COLO668 (cell line): Measurements from ENCODE around the gene MYH10.

Source experiments
- DNase-seq: peaks from one replicate; lab custom pipeline; 2025; ENCODE audit not compliant: unreplicated experiment; lab: John Stamatoyannopoulos, UW

The MYH10 gene

DNA sequence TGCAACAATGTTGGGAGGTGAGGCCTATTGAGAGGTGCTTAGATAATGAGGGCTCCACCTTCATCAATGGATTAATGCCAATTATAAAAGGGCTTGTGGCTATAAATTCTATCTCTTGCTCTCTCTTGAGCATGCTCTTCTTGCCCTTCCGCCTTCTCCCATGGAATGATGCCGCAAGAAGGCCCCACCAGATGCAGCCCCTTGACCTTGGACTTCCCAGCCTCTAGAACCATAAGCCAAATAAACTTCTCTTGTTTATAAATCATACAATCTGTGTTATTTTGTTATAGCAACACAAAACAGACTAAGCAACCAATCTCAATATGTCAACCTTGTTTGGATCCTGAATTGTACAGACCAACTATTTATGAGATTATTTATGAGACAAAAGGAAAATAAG lies 20.0 kb downstream of the MYH10 start:
- no peak for DNase-seq

GRCh38 chr17:8609910-8610309 lies 20.6 kb downstream of the MYH10 start:
- DNase-seq = no peak

- no peak for DNase-seq
Measured at GRCh38 chr17:8608001-8608400, 22.5 kb downstream of the MYH10 start.

DNA sequence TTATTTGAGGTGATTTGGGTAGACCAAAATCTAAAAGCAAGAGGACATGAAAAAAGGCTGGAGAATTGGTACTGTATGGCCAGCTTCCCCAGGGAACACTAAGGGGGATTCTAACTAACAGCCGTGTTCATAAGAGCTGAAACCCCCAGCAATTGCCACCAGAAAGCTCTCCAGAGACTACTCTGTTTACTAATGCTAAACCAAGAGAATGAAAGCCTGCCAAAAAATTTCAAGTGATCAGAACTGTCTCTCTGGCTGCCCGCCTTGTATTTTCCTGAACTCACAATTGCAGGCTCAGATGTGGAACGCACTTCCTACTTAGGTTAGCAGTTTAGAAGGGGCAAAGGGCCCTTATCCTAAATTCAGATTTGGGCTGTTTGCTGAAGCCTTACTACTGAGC lies 24.1 kb downstream of the MYH10 start:
- DNase-seq = no peak

GRCh38 chr17:8602679-8603078 lies 27.8 kb downstream of the MYH10 start:
- DNase-seq = no peak

- DNase-seq = no peak
Measured at GRCh38 chr17:8599351-8600011, 31.0 kb downstream of the MYH10 start.

GRCh38 chr17:8598913-8599312 lies 31.6 kb downstream of the MYH10 start:
- DNase-seq = no peak

- DNase-seq = no peak
Measured at GRCh38 chr17:8593830-8594229, 36.7 kb downstream of the MYH10 start.

- no peak for DNase-seq
Measured at GRCh38 chr17:8593276-8593675, 37.2 kb downstream of the MYH10 start.

- DNase-seq = no peak
Measured at GRCh38 chr17:8588877-8589554, 41.5 kb downstream of the MYH10 start.

GRCh38 chr17:8586766-8587165 lies 43.8 kb downstream of the MYH10 start:
- no peak for DNase-seq

DNA sequence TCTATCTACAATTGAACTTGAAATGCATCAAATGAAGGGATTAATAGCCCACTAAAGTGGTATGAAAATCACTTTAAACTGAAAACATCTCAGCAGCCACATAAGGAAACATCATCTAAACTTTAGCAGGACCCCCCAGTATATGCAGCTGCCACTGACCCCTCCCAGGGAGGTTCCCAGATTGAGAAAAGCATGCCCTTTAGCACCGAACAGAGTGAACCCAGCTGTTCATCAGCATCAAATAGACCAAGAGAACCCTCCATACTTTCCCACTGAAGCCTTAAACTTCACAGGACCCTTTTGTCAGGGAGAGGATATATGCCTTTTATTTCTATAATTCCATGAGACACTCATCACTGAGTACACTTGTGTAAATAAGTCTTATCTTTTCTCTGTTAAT lies 44.6 kb downstream of the MYH10 start:
- DNase-seq = no peak

- DNase-seq = no peak
Measured at GRCh38 chr17:8583954-8584353, 46.6 kb downstream of the MYH10 start.

GRCh38 chr17:8580952-8581658 lies 49.4 kb downstream of the MYH10 start:
- DNase-seq = no peak

- no peak for DNase-seq
Measured at GRCh38 chr17:8577868-8578267, 52.7 kb downstream of the MYH10 start.

GRCh38 chr17:8576559-8577294 lies 53.8 kb downstream of the MYH10 start:
- no peak for DNase-seq

DNA sequence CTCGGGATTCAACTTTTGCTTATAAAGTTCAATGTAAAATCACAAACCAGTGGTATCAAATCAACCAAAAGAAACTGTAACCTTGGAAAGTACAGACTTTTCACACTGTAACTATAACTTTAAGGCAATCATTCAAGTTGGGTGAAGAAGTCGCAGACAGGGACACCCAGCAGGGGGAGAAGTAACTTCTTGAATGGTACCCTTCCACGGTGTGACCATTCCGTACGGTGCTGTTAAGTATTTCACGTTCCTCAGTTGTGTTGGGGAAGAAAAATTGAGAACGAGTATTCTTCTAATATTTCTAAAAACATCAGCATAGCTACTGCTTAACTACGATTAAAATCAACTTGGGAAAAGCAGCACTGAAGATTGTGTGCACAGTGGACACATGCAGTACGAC lies 55.8 kb downstream of the MYH10 start:
- no peak for DNase-seq

DNA sequence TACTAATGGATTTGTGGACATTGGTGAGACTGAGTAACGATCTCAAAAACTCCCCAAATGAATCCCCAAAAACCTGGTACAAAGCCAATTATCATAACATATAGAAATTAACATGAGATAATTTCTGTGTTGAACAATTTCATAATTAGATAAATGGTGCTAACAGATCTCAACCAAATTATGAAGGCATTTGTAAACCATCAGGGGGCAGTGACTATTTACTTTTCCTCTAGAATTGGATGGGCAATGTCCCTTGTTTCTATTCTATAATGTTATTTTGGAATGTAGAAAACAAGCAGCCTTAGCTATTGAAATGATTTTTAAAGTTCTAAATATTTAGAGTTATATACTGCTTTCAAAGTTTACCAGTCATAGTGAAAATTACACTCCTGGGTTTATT lies 57.8 kb downstream of the MYH10 start:
- no peak for DNase-seq

GRCh38 chr17:8563981-8564602 lies 66.4 kb downstream of the MYH10 start:
- DNase-seq = no peak

GRCh38 chr17:8563024-8563776 lies 67.3 kb downstream of the MYH10 start:
- no peak for DNase-seq
